Measurements from ENCODE around the gene SHB.

GRCh38 chr9:38011991-38012390, 57.0 kb downstream of the SHB start:
- TF ChIP-seq CTCF (IDR thresholded peaks at IDR 0.05) (no peak), POLR2A (IDR thresholded peaks at IDR 0.05) (no peak), POLR2AphosphoS5 (IDR thresholded peaks at IDR 0.05) (no peak)

Data from prostate gland (tissue), 2 donors.